Liver (tissue), 3 donors: ENCODE data around the gene GOLT1B.

Experiments used
- FOXA2 ChIP-seq: IDR thresholded peaks from 2 replicates; pipeline ENCODE4 v1.6.1; 2016; ENCODE audit warnings: antibody characterized with exemption
- RAD21 ChIP-seq, 2 donors: IDR thresholded peaks; 2 replicates each; pipeline ENCODE4 v1.6.1; 2016; ENCODE audit warnings: antibody characterized with exemption in 2 of 2, mild to moderate bottlenecking in 2 of 2
- SP1 ChIP-seq: IDR thresholded peaks from 2 replicates; pipeline ENCODE4 v1.6.1; 2018; ENCODE audit warnings: antibody characterized with exemption, mild to moderate bottlenecking
- TAF1 ChIP-seq: conservative IDR thresholded peaks from 2 replicates; pipeline ENCODE4 v1.6.1; 2016; ENCODE audit warnings: antibody characterized with exemption, mild to moderate bottlenecking
- YY1 ChIP-seq: IDR thresholded peaks from 2 replicates; pipeline ENCODE4 v1.6.1; 2016; ENCODE audit warnings: antibody characterized with exemption, mild to moderate bottlenecking
- TF ChIP-seq, protein P1 (sequence below): fragments of 150-350 bp; IDR thresholded peaks from 2 replicates; pipeline ENCODE4 v1.5.1; 2017; ENCODE audit warnings: improper control_type of control experiment, low read depth, low read length; ENCODE audit not compliant: missing input control
- TF ChIP-seq, protein P2 (sequence below): IDR thresholded peaks from 2 replicates; pipeline ENCODE4 v1.6.1; 2016; ENCODE audit warnings: antibody characterized with exemption, mild to moderate bottlenecking
- TF ChIP-seq, protein P3 (sequence below): IDR thresholded peaks from 2 replicates; pipeline ENCODE4 v1.6.1; 2016; ENCODE audit warnings: antibody characterized with exemption
- donor health status: healthy.
- donor health status: healthy.

DNA sequence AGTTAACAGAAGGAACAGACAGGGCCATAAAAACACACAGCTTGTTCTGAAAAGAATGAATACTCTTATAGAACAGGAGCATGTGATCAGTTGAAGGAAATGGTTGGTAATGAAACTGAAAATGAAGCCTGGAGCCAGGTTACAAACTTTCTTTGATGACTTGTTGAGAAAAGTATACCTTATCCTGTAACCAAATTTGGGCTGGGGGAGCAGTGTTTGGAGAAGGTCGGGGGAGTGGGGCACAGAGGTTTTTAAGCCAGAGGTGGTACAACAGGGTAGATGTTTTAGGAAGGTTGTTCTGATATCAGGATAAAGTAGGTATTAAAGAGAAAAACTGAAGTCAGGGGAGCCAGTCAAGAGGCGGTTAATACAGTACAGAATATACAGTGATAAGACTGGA lies 8.2 kb downstream of the GOLT1B start:
- TF ChIP-seq, protein P1, sequence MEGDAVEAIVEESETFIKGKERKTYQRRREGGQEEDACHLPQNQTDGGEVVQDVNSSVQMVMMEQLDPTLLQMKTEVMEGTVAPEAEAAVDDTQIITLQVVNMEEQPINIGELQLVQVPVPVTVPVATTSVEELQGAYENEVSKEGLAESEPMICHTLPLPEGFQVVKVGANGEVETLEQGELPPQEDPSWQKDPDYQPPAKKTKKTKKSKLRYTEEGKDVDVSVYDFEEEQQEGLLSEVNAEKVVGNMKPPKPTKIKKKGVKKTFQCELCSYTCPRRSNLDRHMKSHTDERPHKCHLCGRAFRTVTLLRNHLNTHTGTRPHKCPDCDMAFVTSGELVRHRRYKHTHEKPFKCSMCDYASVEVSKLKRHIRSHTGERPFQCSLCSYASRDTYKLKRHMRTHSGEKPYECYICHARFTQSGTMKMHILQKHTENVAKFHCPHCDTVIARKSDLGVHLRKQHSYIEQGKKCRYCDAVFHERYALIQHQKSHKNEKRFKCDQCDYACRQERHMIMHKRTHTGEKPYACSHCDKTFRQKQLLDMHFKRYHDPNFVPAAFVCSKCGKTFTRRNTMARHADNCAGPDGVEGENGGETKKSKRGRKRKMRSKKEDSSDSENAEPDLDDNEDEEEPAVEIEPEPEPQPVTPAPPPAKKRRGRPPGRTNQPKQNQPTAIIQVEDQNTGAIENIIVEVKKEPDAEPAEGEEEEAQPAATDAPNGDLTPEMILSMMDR: no peak
- TF ChIP-seq TAF1 (no peak), FOXA2 (no peak), SP1 (no peak), RAD21 (IDR thresholded peaks at IDR 0.05) (no peak), YY1 (no peak)
- TF ChIP-seq, protein P2, sequence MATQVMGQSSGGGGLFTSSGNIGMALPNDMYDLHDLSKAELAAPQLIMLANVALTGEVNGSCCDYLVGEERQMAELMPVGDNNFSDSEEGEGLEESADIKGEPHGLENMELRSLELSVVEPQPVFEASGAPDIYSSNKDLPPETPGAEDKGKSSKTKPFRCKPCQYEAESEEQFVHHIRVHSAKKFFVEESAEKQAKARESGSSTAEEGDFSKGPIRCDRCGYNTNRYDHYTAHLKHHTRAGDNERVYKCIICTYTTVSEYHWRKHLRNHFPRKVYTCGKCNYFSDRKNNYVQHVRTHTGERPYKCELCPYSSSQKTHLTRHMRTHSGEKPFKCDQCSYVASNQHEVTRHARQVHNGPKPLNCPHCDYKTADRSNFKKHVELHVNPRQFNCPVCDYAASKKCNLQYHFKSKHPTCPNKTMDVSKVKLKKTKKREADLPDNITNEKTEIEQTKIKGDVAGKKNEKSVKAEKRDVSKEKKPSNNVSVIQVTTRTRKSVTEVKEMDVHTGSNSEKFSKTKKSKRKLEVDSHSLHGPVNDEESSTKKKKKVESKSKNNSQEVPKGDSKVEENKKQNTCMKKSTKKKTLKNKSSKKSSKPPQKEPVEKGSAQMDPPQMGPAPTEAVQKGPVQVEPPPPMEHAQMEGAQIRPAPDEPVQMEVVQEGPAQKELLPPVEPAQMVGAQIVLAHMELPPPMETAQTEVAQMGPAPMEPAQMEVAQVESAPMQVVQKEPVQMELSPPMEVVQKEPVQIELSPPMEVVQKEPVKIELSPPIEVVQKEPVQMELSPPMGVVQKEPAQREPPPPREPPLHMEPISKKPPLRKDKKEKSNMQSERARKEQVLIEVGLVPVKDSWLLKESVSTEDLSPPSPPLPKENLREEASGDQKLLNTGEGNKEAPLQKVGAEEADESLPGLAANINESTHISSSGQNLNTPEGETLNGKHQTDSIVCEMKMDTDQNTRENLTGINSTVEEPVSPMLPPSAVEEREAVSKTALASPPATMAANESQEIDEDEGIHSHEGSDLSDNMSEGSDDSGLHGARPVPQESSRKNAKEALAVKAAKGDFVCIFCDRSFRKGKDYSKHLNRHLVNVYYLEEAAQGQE: no peak
- TF ChIP-seq, protein P3, sequence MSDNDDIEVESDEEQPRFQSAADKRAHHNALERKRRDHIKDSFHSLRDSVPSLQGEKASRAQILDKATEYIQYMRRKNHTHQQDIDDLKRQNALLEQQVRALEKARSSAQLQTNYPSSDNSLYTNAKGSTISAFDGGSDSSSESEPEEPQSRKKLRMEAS: no peak
